ENCODE data around the gene ADAMTS2. TPM values are rescaled to one million over a fixed set of nuclear protein-coding genes. Genes with fewer than 3 reads are reported as not detected.

The ADAMTS2 gene
- total and polyA plus RNA-seq, 5 donors from 2014 or later = 0.03 TPM; not detected in 4

GRCh38 chr5:179118338-179118737, 226.9 kb downstream of the ADAMTS2 start:
- H3K9me3 Mint-ChIP-seq = peaks cover 0 to 29% (median 12%) of the 10 kb centered on the region in 7 donors
- Histone ChIP-seq H3K36me3 (ENCODE audit: control insufficient read depth, insufficient read depth, low read length) (no peaks in the 10 kb centered on the region), H3K27me3 (ENCODE audit: control insufficient read depth, insufficient read depth, low read length) (no peaks in the 10 kb centered on the region), H3K4me1 (ENCODE audit: control insufficient read depth, insufficient read depth, low read length, poor library complexity, severe bottlenecking) (no peaks in the 10 kb centered on the region), H3K27ac (ENCODE audit: insufficient read depth, low read length, poor library complexity, severe bottlenecking) (no peak overlapping the region), H3K4me3 (ENCODE audit: low read depth, low read length) (no peak overlapping the region), H3K9me3 (ENCODE audit: control insufficient read depth in 2 of 2, low read length in 2 of 2) (peaks cover 3 to 8% of the 10 kb centered on the region in 2 experiments)
- H3K36me3 Mint-ChIP-seq = peaks cover 9% of the 10 kb centered on the region
- no peaks in the 10 kb centered on the region for H3K27me3 Mint-ChIP-seq
- ATAC-seq (ENCODE audit: low read depth in 2 of 2) (no peak), DNase-seq (no peak)
- H3K27ac Mint-ChIP-seq = no peak overlapping the region
- no peaks in the 10 kb centered on the region for H3K4me1 Mint-ChIP-seq
- no peak overlapping the region for H3K4me3 Mint-ChIP-seq

GRCh38 chr5:179115845-179116524, 229.3 kb downstream of the ADAMTS2 start:
- Histone ChIP-seq H3K9me3 (ENCODE audit: control insufficient read depth in 2 of 2, low read length in 2 of 2) (peaks cover 8 to 17% of the 10 kb centered on the region in 2 experiments), H3K27ac (ENCODE audit: insufficient read depth, low read length, poor library complexity, severe bottlenecking) (no peak overlapping the region), H3K4me3 (ENCODE audit: low read depth, low read length) (no peak overlapping the region), H3K27me3 (ENCODE audit: control insufficient read depth, insufficient read depth, low read length) (no peaks in the 10 kb centered on the region), H3K36me3 (ENCODE audit: control insufficient read depth, insufficient read depth, low read length) (no peaks in the 10 kb centered on the region), H3K4me1 (ENCODE audit: control insufficient read depth, insufficient read depth, low read length, poor library complexity, severe bottlenecking) (no peaks in the 10 kb centered on the region)
- Mint-ChIP-seq H3K27ac (no peak overlapping the region), H3K36me3 (peaks cover 9% of the 10 kb centered on the region), H3K27me3 (no peaks in the 10 kb centered on the region), H3K9me3 (peaks cover 0 to 38% (median 15%) of the 10 kb centered on the region in 7 donors), H3K4me3 (no peak overlapping the region), H3K4me1 (no peaks in the 10 kb centered on the region)
- DNase-seq (no peak), ATAC-seq (ENCODE audit: low read depth in 2 of 2) (no peak)

- no peaks in the 10 kb centered on the region for H3K36me3 ChIP-seq (ENCODE audit: control insufficient read depth, insufficient read depth, low read length)
- peaks cover 0 to 38% (median 15%) of the 10 kb centered on the region in 7 donors for H3K9me3 Mint-ChIP-seq
- H3K27me3 Mint-ChIP-seq = no peaks in the 10 kb centered on the region
- no peak overlapping the region for H3K4me3 Mint-ChIP-seq
- no peaks in the 10 kb centered on the region for H3K4me1 ChIP-seq (ENCODE audit: control insufficient read depth, insufficient read depth, low read length, poor library complexity, severe bottlenecking)
- no peaks in the 10 kb centered on the region for H3K27me3 ChIP-seq (ENCODE audit: control insufficient read depth, insufficient read depth, low read length)
- H3K9me3 ChIP-seq (ENCODE audit: control insufficient read depth in 2 of 2, low read length in 2 of 2) = peaks cover 8 to 18% of the 10 kb centered on the region in 2 experiments
- DNase-seq (no peak), ATAC-seq (ENCODE audit: low read depth in 2 of 2) (no peak)
- H3K36me3 Mint-ChIP-seq = peaks cover 9% of the 10 kb centered on the region
- no peak overlapping the region for H3K4me3 ChIP-seq (ENCODE audit: low read depth, low read length)
- H3K27ac ChIP-seq (ENCODE audit: insufficient read depth, low read length, poor library complexity, severe bottlenecking) = no peak overlapping the region
- H3K27ac Mint-ChIP-seq = no peak overlapping the region
- no peaks in the 10 kb centered on the region for H3K4me1 Mint-ChIP-seq
Observed at GRCh38 chr5:179115307-179115706, 230.0 kb downstream of the ADAMTS2 start.

GRCh38 chr5:179114756-179115155, 230.5 kb downstream of the ADAMTS2 start:
- Mint-ChIP-seq H3K4me1 (no peaks in the 10 kb centered on the region), H3K9me3 (peaks cover 0 to 37% (median 15%) of the 10 kb centered on the region in 7 donors), H3K27me3 (no peaks in the 10 kb centered on the region), H3K27ac (no peak overlapping the region), H3K36me3 (peaks cover 9% of the 10 kb centered on the region), H3K4me3 (no peak overlapping the region)
- Histone ChIP-seq H3K4me1 (ENCODE audit: control insufficient read depth, insufficient read depth, low read length, poor library complexity, severe bottlenecking) (no peaks in the 10 kb centered on the region), H3K27ac (ENCODE audit: insufficient read depth, low read length, poor library complexity, severe bottlenecking) (no peak overlapping the region), H3K36me3 (ENCODE audit: control insufficient read depth, insufficient read depth, low read length) (no peaks in the 10 kb centered on the region), H3K27me3 (ENCODE audit: control insufficient read depth, insufficient read depth, low read length) (no peaks in the 10 kb centered on the region), H3K9me3 (ENCODE audit: control insufficient read depth in 2 of 2, low read length in 2 of 2) (peaks cover 8 to 18% of the 10 kb centered on the region in 2 experiments), H3K4me3 (ENCODE audit: low read depth, low read length) (no peak overlapping the region)
- ATAC-seq (ENCODE audit: low read depth in 2 of 2) (no peak), DNase-seq (no peak)

- Mint-ChIP-seq H3K4me1 (no peaks in the 10 kb centered on the region), H3K36me3 (peaks cover 9% of the 10 kb centered on the region), H3K4me3 (no peak overlapping the region), H3K27me3 (no peaks in the 10 kb centered on the region), H3K27ac (no peak overlapping the region), H3K9me3 (peaks cover 0 to 42% (median 17%) of the 10 kb centered on the region in 7 donors)
- DNase-seq (no peak), ATAC-seq (ENCODE audit: low read depth in 2 of 2) (no peak)
- H3K4me1 ChIP-seq (ENCODE audit: control insufficient read depth, insufficient read depth, low read length, poor library complexity, severe bottlenecking) = no peaks in the 10 kb centered on the region
- H3K4me3 ChIP-seq (ENCODE audit: low read depth, low read length) = no peak overlapping the region
- no peaks in the 10 kb centered on the region for H3K36me3 ChIP-seq (ENCODE audit: control insufficient read depth, insufficient read depth, low read length)
- H3K9me3 ChIP-seq (ENCODE audit: control insufficient read depth in 2 of 2, low read length in 2 of 2) = peaks cover 8 to 18% of the 10 kb centered on the region in 2 experiments
- H3K27ac ChIP-seq (ENCODE audit: insufficient read depth, low read length, poor library complexity, severe bottlenecking) = no peak overlapping the region
- H3K27me3 ChIP-seq (ENCODE audit: control insufficient read depth, insufficient read depth, low read length) = no peaks in the 10 kb centered on the region
Observed at GRCh38 chr5:179113945-179114641, 231.2 kb downstream of the ADAMTS2 start.

GRCh38 chr5:179113143-179113530, 232.1 kb downstream of the ADAMTS2 start:
- Histone ChIP-seq H3K27me3 (ENCODE audit: control insufficient read depth, insufficient read depth, low read length) (no peaks in the 10 kb centered on the region), H3K27ac (ENCODE audit: insufficient read depth, low read length, poor library complexity, severe bottlenecking) (no peak overlapping the region), H3K36me3 (ENCODE audit: control insufficient read depth, insufficient read depth, low read length) (no peaks in the 10 kb centered on the region), H3K4me1 (ENCODE audit: control insufficient read depth, insufficient read depth, low read length, poor library complexity, severe bottlenecking) (no peaks in the 10 kb centered on the region), H3K9me3 (ENCODE audit: control insufficient read depth in 2 of 2, low read length in 2 of 2) (peaks cover 10 to 18% of the 10 kb centered on the region in 2 experiments), H3K4me3 (ENCODE audit: low read depth, low read length) (no peak overlapping the region)
- ATAC-seq (ENCODE audit: low read depth in 2 of 2) (no peak), DNase-seq (no peak)
- H3K27me3 Mint-ChIP-seq = no peaks in the 10 kb centered on the region
- peaks cover 0 to 48% (median 17%) of the 10 kb centered on the region in 7 donors for H3K9me3 Mint-ChIP-seq
- no peak overlapping the region for H3K4me3 Mint-ChIP-seq
- H3K4me1 Mint-ChIP-seq = no peaks in the 10 kb centered on the region
- H3K27ac Mint-ChIP-seq = peak overlapping the region in 1 of 3 donors; percentile 26
- peaks cover 9% of the 10 kb centered on the region for H3K36me3 Mint-ChIP-seq

GRCh38 chr5:179112469-179113142, 232.7 kb downstream of the ADAMTS2 start:
- Mint-ChIP-seq H3K27ac (no peak overlapping the region), H3K36me3 (peaks cover 9% of the 10 kb centered on the region), H3K4me1 (no peaks in the 10 kb centered on the region), H3K9me3 (peaks cover 0 to 50% (median 14%) of the 10 kb centered on the region in 7 donors), H3K27me3 (no peaks in the 10 kb centered on the region), H3K4me3 (no peak overlapping the region)
- H3K36me3 ChIP-seq (ENCODE audit: control insufficient read depth, insufficient read depth, low read length) = no peaks in the 10 kb centered on the region
- no peak overlapping the region for H3K27ac ChIP-seq (ENCODE audit: insufficient read depth, low read length, poor library complexity, severe bottlenecking)
- peaks cover 12 to 18% of the 10 kb centered on the region in 2 experiments for H3K9me3 ChIP-seq (ENCODE audit: control insufficient read depth in 2 of 2, low read length in 2 of 2)
- ATAC-seq (ENCODE audit: low read depth in 2 of 2) (no peak), DNase-seq (no peak)
- no peaks in the 10 kb centered on the region for H3K27me3 ChIP-seq (ENCODE audit: control insufficient read depth, insufficient read depth, low read length)
- no peaks in the 10 kb centered on the region for H3K4me1 ChIP-seq (ENCODE audit: control insufficient read depth, insufficient read depth, low read length, poor library complexity, severe bottlenecking)
- H3K4me3 ChIP-seq (ENCODE audit: low read depth, low read length) = no peak overlapping the region

Data from CD4-positive, CD25-positive, alpha-beta regulatory T cell (primary cell).